Left colon (tissue), 2 donors: ENCODE measurements around the gene PIGU. TPM values are rescaled to one million over a fixed set of nuclear protein-coding genes. Genes with fewer than 3 reads are reported as not detected.

Experiments
- ATAC-seq: fragments of 200-7000 bp; cut with Tn5 transposase; one replicate; pipeline ENCODE4 v1.9.1; 2020; ENCODE audit warnings: mild to moderate bottlenecking, moderate library complexity
- DNase-seq, 2 donors: peaks; one replicate each; pipeline ENCODE4 v3.0.0-alpha.2; 2020
- intact Hi-C, 2 donors: fragments of 100-400 bp; cut with DNase I in 1 of 2; cut with micrococcal nuclease in 1 of 2; formaldehyde crosslinking; loops; one replicate each; pipeline versions ENCODE4 v1.11.2 to v1.14.0; 2022; cut with DNase I, micrococcal nuclease
- total RNA-seq, 2 donors: library from RNA; stranded (reverse); fragmentation: NEBNext Ultra II Directional; extraction: Animal tissue kit (Norgen Biotek cat#: 25700); gene quantifications; one replicate each; pipeline ENCODE4 v1.2.1, GENCODE V29; 2021
- donor health status: DM: no; HTN: no; CAD: no.
- donor health status: DM: yes; HTN: yes; CAD: no.

Gene PIGU
- total RNA-seq, 2 donors from 2014 or later = 20.7 to 26.4 TPM

DNA sequence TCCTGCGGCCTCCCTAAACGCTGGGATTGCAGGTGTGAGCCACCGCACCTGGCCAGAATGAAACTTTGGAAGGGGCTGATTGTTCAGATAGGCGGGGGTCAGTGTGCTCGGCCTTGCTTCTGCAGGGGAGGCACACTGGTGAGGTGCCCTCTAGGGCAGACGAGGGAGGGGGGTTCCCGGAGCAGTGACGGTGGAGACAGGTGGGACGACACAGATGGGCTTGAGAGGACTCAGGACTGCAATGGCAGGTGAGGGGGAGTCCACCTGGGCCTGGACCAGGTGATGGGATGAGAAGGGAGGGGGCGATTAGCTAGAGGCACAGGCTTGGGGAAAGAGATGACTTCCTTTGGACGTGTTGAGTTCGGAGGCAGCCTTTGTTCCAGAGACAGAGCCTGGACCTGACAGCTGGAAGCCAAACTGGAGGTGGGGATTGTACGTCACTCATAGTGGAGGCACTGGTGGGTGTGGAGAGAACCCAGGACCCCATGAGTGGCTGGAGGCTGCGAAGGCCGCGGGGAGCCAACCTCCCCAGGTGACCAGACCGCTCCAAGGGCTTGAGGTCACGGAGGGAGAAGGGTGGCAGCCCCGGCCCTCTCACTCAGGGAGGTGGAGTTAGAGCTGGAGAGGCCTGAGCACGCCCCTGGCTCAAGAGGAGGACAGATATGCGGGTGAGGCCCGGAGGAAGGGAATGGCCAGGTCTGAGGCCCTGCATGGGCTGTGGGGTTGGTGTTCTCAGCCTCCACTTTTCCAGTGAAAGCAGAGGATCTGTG is 128.9 kb downstream of the PIGU start:
- intact Hi-C loops = no loop called here
- DNase-seq (no peak), ATAC-seq (no peak)

DNA sequence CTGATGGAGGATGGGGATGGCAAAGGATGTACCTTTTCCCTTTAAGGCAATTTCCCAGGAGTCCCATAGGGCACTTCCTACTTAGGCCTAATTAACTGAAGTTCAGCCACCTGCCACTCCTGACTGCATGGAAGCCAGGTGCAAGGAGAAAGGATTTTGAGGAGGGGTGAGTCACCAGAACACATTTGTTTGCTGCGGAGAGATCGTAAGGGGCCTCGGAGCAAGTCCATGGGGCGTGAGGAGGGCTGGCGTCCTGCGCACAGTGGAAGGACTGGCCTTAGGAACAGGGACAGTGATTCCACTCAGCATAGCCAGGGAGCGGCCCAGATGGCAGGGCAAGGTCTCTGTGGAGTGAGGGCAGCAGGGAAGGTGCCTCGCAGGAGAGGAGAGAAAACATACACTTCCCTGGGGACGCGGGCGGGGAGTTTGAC is 130.1 kb downstream of the PIGU start:
- intact Hi-C loops = no loop called here
- DNase-seq (peak; percentile 46 to 66), ATAC-seq (peak; percentile 81)

DNA sequence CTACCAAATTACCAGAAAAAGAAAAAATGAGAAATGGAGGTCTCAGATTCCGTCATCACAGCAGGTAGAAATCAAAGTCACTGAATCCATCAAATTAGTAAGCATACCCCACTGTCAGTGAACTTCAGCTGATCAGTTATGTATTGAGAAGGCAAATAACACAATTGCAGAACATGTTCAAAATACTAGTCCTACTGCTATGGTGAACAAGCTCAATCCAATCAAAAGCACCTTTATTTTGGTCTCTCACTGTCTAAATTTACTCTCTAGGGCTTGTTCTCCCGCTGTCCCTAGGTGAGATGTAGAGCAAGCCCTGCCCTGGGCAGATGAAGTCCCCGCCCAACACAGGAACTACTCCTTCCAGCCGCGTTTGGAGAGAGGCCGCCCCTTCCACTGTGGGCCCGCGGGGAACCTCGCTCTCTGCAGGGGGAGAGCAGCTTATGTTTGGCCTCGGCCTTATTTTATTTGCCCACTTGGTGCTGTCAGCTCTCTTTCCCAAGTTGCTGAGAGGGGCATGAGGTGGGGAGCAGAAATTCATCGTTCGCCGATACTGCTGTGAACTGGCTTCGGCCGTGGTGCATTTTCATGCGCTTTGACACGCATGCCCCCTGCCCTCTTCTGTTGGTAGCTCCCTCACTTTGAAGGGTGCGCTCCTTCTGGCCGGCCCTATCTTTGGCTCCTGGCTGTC is 132.6 kb downstream of the PIGU start:
- DNase-seq (no peak), ATAC-seq (peak; percentile 57)
- intact Hi-C loops = no loop called here

DNA sequence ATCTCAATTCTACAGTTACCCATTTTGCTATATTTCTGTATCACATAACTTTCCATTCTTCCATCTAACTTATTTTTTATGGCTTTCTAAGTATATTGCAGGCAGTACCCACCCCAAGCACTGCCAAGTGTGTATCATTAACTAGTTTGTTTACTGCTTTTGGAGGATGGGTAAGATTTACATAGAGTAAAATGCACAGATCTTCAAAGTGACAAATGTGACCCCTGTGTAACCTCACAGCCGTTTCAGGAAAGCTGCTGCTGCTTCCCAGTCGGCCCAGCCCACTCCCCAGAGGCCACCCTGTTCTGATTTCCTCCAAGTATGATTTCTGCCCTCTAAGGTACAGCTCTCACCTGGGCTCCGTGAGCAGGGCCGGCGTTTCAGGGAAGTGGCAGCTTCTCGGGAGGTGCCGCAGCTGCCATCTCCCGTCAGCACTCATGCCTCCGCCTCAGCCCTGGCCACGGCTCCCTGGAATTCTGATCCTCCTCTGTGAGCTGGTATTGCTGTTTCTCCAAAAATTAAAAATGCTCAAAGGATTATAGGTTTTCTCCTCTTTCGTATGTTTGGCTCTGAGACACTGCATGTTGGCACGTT is 133.3 kb downstream of the PIGU start:
- ATAC-seq (peak; percentile 55), DNase-seq (peak in 1 of 2 donors; percentile 51)
- intact Hi-C loops = no loop called here

DNA sequence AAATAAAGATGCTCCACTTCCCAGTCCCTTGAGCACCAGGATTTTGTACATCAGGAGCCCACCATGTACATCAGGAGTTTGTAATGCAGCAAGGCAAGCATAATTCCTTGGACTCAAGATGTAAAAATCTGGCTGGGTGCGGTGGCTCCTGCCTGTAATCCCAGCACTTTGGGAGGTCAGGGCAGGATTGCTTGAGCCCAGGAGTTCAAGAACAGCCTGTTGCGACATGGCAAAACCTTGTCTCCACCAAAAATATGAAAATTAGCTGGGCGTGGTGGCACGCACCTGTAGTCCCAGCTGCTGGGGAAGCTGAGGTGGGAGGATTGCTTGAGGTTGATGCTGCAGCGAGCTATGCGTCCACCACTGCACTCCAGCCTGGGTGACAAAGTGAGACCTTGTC is 134.5 kb downstream of the PIGU start:
- DNase-seq = no peak
- ATAC-seq = no peak
- intact Hi-C loops = no loop called here

DNA sequence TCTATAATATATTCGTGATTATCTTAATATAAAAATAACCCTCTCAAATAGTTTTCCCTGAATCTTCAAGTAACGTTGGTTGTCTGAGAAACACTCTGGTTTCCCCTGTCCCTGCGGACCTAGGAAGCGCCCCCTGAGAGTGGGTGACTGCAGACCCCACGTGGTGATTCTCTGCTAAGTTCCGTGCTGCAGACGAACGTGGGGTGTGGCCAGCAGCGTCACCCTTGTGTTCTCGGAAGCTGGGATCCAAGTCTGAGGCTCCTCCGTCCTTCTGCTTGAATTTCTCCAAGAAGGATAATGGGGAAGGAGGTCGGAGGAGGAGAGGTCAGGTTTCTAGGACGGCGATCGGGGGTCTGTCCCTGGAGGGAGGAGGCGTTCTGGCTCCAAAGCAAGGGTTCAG is 135.0 kb downstream of the PIGU start:
- ATAC-seq = no peak
- no peak for DNase-seq
- intact Hi-C loops = no loop called here

DNA sequence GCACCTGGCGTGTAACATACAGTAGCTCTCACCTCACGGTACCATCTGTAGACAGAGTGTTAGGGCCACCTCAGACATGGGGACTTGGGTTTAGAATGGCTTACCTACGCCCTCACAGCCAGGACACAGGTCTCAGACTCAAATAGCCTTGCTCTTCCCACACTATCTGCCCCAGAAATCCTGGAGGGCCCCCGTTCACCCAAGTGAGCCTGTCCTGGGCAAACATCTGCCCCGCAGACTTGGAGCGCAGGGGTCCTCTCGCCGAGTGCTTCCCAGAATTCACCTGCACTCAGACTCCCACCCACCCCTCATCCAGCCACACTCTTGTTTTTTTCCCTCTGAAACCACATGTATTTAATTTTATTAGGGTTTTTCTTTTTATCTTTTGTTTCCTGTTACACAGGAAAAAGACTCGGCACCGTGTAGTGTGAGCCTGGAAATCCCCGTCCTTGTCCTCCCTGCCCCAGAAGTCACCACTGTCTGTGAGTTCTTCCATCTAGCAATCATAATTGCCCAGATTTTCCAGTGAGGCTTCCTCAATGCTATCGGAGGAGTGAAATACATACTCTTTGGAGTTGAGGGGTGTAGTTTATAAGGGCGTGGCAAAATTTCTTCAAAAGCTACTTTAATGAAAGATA is 135.5 kb downstream of the PIGU start:
- ATAC-seq (no peak), DNase-seq (no peak)
- intact Hi-C loops = no loop called here

DNA sequence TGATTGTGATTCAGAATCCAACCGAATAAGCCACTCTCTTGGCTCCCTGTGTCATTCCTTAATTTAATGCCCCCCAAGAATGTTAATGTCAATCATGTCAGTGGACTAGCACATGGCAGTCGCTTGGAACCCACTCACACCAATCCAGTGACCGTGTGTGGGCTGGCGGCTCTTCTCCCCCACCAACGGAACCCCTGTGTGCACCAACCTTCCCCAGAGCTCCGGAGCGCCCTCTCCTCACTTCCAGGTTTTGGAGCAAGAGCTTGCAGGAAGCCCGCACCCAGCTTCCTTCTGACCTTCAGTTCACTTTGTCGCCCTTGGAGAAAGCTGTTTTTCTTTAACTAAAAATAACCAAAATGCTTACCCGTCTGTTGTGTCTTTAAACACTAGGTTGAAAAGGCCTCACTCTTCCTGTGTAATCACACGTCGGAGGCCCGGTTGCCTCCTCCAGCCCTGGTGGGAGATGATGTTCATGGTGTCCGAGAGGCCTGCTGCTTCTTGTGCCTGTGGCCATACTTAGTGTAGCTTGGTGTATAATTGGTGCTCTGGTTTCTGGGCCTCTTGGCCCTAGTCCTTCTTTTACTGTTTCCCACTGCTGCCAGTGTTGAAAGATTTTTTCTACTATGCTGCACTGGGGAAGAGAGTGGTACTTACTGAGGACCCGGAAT is 136.2 kb downstream of the PIGU start:
- DNase-seq (no peak), ATAC-seq (no peak)
- intact Hi-C loops = no loop called here

DNA sequence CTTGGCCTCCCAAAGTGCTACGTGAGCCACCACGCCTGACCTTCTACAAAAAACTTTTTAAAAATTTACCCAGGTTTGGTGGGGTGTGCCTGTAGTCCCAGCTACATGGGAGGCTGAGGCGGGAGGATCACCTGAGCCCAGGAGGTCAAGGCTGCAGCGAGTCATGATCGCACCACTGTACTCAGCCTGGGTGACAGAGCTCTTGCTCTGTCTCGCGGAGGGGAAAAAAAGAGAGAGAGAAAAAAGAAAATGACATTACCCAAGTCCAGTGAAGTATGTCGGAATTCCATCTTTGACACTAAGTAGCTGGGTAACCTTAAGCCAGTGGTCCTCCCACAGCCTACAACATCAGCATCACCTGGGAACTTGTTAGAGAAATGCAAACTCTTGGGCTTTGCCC is 137.1 kb downstream of the PIGU start:
- DNase-seq = no peak
- no peak for ATAC-seq
- intact Hi-C loops = no loop called here

DNA sequence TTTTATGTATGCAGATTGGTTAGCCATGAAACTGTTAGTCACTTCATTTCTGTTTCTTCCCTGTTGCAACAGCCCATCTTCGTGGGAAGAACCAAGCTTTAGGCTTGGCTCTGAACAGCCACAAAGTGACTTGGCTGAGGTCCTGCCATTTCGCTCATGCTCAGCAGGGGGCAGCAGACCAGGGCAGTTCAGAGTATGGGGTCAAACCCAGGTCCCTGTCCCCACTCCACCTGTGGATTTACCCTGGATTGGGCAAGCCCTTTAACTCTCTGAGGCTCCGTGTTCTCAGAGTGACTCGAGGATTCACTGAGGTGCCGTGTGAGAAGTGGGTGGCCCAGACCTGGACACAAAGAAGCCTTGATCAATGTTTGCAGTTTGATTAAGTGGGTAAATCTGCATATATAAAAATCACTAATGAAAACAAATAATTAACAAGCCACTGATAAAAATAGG is 138.2 kb downstream of the PIGU start:
- DNase-seq = peak in 1 of 2 donors; percentile 60
- peak; percentile 37 for ATAC-seq
- intact Hi-C loops = no loop called here

DNA sequence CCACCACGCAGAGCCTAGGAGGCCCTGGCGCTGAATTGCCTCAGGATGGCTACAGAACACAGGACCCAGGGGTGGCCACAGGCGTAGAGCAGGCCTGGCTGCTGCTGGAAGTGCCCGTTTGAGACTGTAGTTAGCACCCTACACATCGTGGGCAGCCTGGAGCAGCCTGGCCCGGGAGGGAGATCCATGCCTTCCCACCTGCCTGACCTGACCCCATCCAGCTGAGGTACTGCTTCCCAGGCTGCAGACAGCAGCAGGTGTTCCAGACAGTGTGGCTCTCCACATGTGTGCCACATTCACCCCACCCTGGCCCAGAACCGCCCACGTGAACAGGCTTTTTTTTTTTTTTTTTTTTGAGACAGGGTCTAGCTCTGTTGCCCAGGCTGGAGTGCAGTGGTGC is 139.2 kb downstream of the PIGU start:
- no peak for ATAC-seq
- DNase-seq = no peak
- intact Hi-C loops = no loop called here

DNA sequence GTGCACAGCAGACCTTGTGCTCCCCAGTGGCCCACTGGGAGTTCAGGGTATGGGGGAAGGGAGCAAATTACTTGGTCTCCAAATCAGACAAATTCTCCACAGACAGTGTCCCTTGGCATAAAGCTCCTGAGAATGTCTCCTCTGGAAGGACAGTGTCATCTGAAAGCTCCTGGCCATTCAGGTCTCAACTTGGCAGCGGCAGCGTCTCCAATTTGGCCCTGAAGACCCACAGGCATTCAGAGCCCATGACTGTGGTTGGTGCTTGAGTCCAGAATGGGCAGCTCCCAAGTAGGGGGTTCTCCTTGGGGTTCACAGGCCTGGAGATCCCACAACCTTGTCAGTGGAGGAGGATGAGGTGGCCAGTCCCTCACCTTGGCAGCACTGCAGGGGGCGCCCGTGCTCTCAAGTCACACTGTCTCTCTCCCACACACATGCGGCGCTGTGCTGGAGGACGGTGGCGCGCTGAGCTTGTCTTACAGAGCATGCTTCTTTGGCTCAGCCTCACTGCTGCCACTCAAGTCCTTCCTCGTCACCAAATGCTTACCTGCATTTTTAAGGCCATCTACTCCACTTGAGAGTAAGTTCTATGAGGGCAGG is 140.0 kb downstream of the PIGU start:
- DNase-seq (peak in 1 of 2 donors; percentile 79), ATAC-seq (peak; percentile 83)
- intact Hi-C loops = no loop called here

DNA sequence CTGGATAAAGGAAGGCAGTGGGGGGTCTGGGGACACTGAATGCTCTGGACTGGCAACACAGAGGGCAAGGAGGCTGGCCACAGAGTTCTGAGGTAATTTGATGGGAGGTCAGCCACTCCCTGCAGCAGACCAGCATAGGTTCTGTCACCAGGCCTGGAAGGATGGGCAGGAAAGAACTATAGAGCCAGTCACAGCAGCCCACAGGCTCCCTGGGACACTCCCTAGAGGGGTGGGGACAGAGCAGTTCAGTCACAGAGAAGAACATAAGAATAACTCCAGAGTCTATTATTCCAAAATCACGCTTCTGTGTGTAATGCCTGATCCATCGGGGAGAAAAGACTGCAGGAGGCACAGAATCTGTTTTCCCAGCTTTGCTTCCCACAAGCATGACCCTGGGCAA is 141.0 kb downstream of the PIGU start:
- DNase-seq (no peak), ATAC-seq (peak; percentile 24)
- intact Hi-C loops = no loop called here

DNA sequence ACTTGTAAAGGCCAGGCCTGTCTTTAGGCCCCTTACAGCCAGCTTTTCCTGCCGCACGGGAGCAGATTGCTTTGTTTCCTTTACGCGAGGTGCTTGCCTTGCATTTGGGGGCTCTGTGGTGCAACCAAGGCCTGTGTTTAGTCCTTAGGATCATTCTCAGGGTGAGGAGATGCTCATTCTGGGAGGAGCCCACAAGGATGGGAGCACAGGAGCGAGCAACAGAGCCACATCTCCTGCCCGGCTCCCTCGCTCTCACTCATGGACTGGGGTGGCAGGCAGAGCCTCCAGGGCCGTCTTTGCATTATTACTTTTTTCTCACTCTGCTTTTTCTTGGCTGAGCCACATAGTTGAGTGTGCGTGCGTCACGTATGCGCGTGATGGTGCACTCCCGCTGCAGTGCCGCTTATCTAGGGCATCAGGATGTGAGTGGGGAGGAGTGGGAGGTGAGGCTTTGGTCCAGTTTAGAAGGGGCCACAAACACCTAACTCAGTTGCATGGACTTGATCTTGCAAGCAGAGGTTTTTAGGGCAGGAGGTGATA is 141.5 kb downstream of the PIGU start:
- intact Hi-C loops = no loop called here
- no peak for DNase-seq

DNA sequence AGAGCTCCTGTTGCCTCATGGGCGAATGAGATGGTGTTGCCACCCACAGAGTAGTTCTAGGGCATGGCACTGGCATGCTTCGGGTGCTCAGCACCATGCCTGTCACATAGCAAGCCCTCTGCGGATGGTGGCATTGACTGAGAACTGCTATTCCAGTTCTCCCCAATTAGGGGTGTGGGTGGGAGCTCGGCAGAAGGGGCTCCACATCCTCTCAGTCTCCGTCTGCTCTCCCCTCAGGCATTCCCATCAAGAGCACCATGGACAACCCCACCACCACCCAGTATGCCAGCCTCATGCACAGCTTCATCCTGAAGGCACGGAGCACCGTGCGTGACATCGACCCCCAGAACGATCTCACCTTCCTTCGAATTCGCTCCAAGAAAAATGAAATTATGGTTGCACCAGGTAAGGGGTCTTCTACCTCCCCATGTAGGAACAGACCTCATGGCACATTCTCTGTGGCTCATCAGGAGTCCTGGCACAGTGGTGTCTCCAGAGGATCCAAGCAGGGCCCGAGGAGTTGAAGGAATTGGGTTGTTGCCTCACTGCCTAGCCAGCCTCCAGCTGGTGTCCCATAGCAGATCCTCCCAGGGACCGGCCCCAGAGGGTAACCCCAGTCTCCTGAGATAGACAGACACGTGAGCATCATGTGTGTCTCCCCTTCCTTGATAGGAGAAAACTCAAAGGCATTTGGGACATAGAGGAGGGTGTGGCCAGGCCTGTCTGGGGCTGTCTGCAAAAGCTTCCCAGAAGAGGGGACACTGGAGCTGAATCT is 142.3 kb downstream of the PIGU start:
- intact Hi-C loops = no loop called here
- peak in 1 of 2 donors; percentile 16 for DNase-seq
- no peak for ATAC-seq

More for the DNA sequence above, 141.5 kb downstream of the PIGU start:
- ATAC-seq = no peak

DNA sequence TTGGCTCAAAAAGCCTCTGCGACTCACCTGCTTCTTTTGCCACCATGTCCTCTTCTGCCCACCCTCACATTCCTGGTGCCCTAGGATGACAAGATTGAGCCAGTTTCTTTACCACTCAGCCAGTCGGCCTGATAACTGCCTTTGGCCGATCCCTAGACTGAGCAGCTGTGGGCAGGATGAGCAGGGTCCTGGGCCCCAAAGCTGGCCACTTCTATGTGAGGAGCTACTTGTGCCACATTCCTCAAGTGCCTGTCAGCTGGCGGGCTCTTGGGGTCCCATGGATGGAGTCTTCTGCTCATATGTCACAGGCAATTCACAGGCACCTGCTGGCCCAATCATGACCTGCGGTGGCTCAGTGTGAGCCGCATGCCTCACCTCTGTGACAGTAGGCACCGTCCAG is 144.1 kb downstream of the PIGU start:
- ATAC-seq (no peak), DNase-seq (peak in 1 of 2 donors; percentile 3)
- intact Hi-C loops = no loop called here

DNA sequence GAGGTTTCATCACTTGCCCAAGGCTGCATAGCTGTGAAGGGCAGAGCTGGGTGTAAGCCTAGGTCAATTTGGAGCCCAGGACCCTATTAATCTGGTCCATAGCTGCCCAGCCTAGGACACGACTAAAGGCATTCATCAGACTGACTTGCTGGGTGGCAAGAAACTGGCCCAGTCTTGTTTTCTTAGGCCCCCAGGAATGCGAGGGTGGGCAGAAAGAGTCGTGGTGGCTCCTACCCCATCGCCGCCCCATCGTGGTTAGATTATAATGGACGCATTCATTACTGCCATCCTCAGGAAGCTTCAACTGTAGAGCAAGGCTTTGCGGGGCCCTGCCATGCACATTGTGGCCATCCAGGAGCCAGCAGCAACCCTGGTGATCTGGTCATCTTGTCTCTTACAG is 144.6 kb downstream of the PIGU start:
- ATAC-seq (no peak), DNase-seq (peak in 1 of 2 donors; percentile 4)
- intact Hi-C loops = no loop called here
